ENCODE measurements around the gene TRIM24. TPM values are rescaled to one million over a fixed set of nuclear protein-coding genes. Genes with fewer than 3 reads are reported as not detected.

TRIM24 gene
- total RNA-seq, 2 experiments from 2014 or later = 17.5 to 26.8 TPM

GRCh38 chr7:138521837-138522461, 61.9 kb downstream of the TRIM24 start:
- Histone ChIP-seq H3K9me2 (ENCODE audit: insufficient read depth, low read length) (no peaks in the 10 kb centered on the region), H3K4me3 (ENCODE audit: low read depth, low read length, poor library complexity, severe bottlenecking) (no peak overlapping the region), H2AFZ (ENCODE audit: low read length) (no peak overlapping the region), H3K79me2 (ENCODE audit: insufficient read depth, low read depth, low read length) (no peaks in the 10 kb centered on the region), H3K27ac (ENCODE audit: low read depth, low read length, poor library complexity, severe bottlenecking) (no peak overlapping the region), H3K9me3 (ENCODE audit: low read length) (peaks cover 16% of the 10 kb centered on the region; the same call in 1 of the 2 replicates), H3K4me1 (ENCODE audit: insufficient read depth, low read length, poor library complexity, severe bottlenecking) (no peaks in the 10 kb centered on the region), H3K36me3 (ENCODE audit: insufficient read depth, low read length) (peaks cover 74% of the 10 kb centered on the region), H3K4me2 (ENCODE audit: low read length) (no peak overlapping the region), H4K20me1 (ENCODE audit: insufficient read depth, low read length) (no peaks in the 10 kb centered on the region)
- POLR2A ChIA-PET = no interaction called here
- intact Hi-C loops (cut with micrococcal nuclease; ENCODE audit: unreplicated experiment) = no loop called here
- CTCF ChIA-PET (ENCODE audit: unreplicated experiment) = no interaction called here
- no TSS peak for BruUV-seq (replicated peaks)
- TF ChIP-seq CTCF (conservative IDR thresholded peaks at IDR 0.05; ENCODE audit: low read length) = no peak
- no peak for TF ChIP-seq EZH2phosphoT487 (IDR thresholded peaks at IDR 0.05; ENCODE audit: borderline replicate concordance, low read depth, low read length)
- no peak for DNase-seq (ENCODE audit: low spot score)

- TF ChIP-seq EZH2phosphoT487 (IDR thresholded peaks at IDR 0.05; ENCODE audit: borderline replicate concordance, low read depth, low read length) (no peak), CTCF (conservative IDR thresholded peaks at IDR 0.05; ENCODE audit: low read length) (no peak)
- H3K9me3 ChIP-seq (ENCODE audit: low read length) = peaks cover 30% of the 10 kb centered on the region
- ChIA-PET POLR2A (no interaction called here), CTCF (ENCODE audit: unreplicated experiment) (no interaction called here)
- no peaks in the 10 kb centered on the region for H4K20me1 ChIP-seq (ENCODE audit: insufficient read depth, low read length)
- no peak for DNase-seq (ENCODE audit: low spot score)
- no peaks in the 10 kb centered on the region for H3K4me1 ChIP-seq (ENCODE audit: insufficient read depth, low read length, poor library complexity, severe bottlenecking)
- intact Hi-C loops (cut with micrococcal nuclease; ENCODE audit: unreplicated experiment) = no loop called here
- no peak overlapping the region for H3K4me2 ChIP-seq (ENCODE audit: low read length)
- H3K79me2 ChIP-seq (ENCODE audit: insufficient read depth, low read depth, low read length) = no peaks in the 10 kb centered on the region
- H3K27ac ChIP-seq (ENCODE audit: low read depth, low read length, poor library complexity, severe bottlenecking) = no peak overlapping the region
- no peak overlapping the region for H2AFZ ChIP-seq (ENCODE audit: low read length)
- no TSS peak for BruUV-seq (replicated peaks)
- H3K4me3 ChIP-seq (ENCODE audit: low read depth, low read length, poor library complexity, severe bottlenecking) = no peak overlapping the region
- no peaks in the 10 kb centered on the region for H3K9me2 ChIP-seq (ENCODE audit: insufficient read depth, low read length)
- peaks cover 72% of the 10 kb centered on the region for H3K36me3 ChIP-seq (ENCODE audit: insufficient read depth, low read length)
Observed at GRCh38 chr7:138524259-138524658, 64.2 kb downstream of the TRIM24 start.

GRCh38 chr7:138525757-138526156, 65.7 kb downstream of the TRIM24 start:
- no peak for DNase-seq (ENCODE audit: low spot score)
- Histone ChIP-seq H4K20me1 (ENCODE audit: insufficient read depth, low read length) (no peaks in the 10 kb centered on the region), H3K4me2 (ENCODE audit: low read length) (no peak overlapping the region), H3K4me3 (ENCODE audit: low read depth, low read length, poor library complexity, severe bottlenecking) (no peak overlapping the region), H3K36me3 (ENCODE audit: insufficient read depth, low read length) (peaks cover 69% of the 10 kb centered on the region), H3K79me2 (ENCODE audit: insufficient read depth, low read depth, low read length) (no peaks in the 10 kb centered on the region), H3K4me1 (ENCODE audit: insufficient read depth, low read length, poor library complexity, severe bottlenecking) (no peaks in the 10 kb centered on the region), H3K27ac (ENCODE audit: low read depth, low read length, poor library complexity, severe bottlenecking) (no peak overlapping the region), H3K9me3 (ENCODE audit: low read length) (peaks cover 30% of the 10 kb centered on the region), H3K9me2 (ENCODE audit: insufficient read depth, low read length) (no peaks in the 10 kb centered on the region), H2AFZ (ENCODE audit: low read length) (no peak overlapping the region)
- intact Hi-C loops (cut with micrococcal nuclease; ENCODE audit: unreplicated experiment) = no loop called here
- no TSS peak for BruUV-seq (replicated peaks)
- ChIA-PET CTCF (ENCODE audit: unreplicated experiment) (interaction anchor here (0.6 kb wide), 1 partner anchor 16 kb away, joined by 4 read pairs; no protein-coding TSS in a partner anchor), POLR2A (no interaction called here)
- TF ChIP-seq EZH2phosphoT487 (IDR thresholded peaks at IDR 0.05; ENCODE audit: borderline replicate concordance, low read depth, low read length) (no peak), CTCF (conservative IDR thresholded peaks at IDR 0.05; ENCODE audit: low read length) (no peak)
